HG02759 (cell line): ENCODE measurements around the gene TULP1.

Experiments
- ATAC-seq: cut with Tn5 transposase; IDR thresholded peaks from one replicate; pipeline ENCODE4 v1.9.1; 2021; ENCODE audit warnings: mild to moderate bottlenecking, moderate library complexity; ENCODE audit not compliant: unreplicated experiment

Gene TULP1

GRCh38 chr6:35485402-35485877 lies 27.3 kb downstream of the TULP1 start:
- ATAC-seq = no peak

- ATAC-seq = no peak
Measured at GRCh38 chr6:35484921-35485392, 27.7 kb downstream of the TULP1 start.

- ATAC-seq = no peak
Measured at GRCh38 chr6:35483893-35484645, 28.6 kb downstream of the TULP1 start.

GRCh38 chr6:35483490-35483889 lies 29.2 kb downstream of the TULP1 start:
- no peak for ATAC-seq

- no peak for ATAC-seq
Measured at GRCh38 chr6:35483062-35483461, 29.6 kb downstream of the TULP1 start.

GRCh38 chr6:35481226-35481625 lies 31.5 kb downstream of the TULP1 start:
- no peak for ATAC-seq

- no peak for ATAC-seq
Measured at GRCh38 chr6:35480176-35480575, 32.5 kb downstream of the TULP1 start.

- ATAC-seq = no peak
Measured at GRCh38 chr6:35478259-35478658, 34.4 kb downstream of the TULP1 start.

- no peak for ATAC-seq
Measured at GRCh38 chr6:35477551-35478179, 35.0 kb downstream of the TULP1 start.

- no peak for ATAC-seq
Measured at GRCh38 chr6:35477028-35477427, 35.7 kb downstream of the TULP1 start.

- ATAC-seq = no peak
Measured at GRCh38 chr6:35476004-35476403, 36.7 kb downstream of the TULP1 start.

- no peak for ATAC-seq
Measured at GRCh38 chr6:35475573-35475972, 37.1 kb downstream of the TULP1 start.

- ATAC-seq = no peak
Measured at GRCh38 chr6:35474942-35475570, 37.6 kb downstream of the TULP1 start.

- no peak for ATAC-seq
Measured at GRCh38 chr6:35474131-35474941, 38.4 kb downstream of the TULP1 start.

- ATAC-seq = no peak
Measured at GRCh38 chr6:35473850-35474130, 38.9 kb downstream of the TULP1 start.

- no peak for ATAC-seq
Measured at GRCh38 chr6:35473075-35473849, 39.4 kb downstream of the TULP1 start.

GRCh38 chr6:35471836-35472345 lies 40.8 kb downstream of the TULP1 start:
- ATAC-seq = no peak

GRCh38 chr6:35470663-35471120 lies 42.0 kb downstream of the TULP1 start:
- no peak for ATAC-seq

- ATAC-seq = no peak
Measured at GRCh38 chr6:35469751-35470662, 42.7 kb downstream of the TULP1 start.
